Hepatocyte (in vitro differentiated cells): Measurements from ENCODE around the gene KCNJ2.

ENCODE experiments used
- EZH2 ChIP-seq: fragments of 200-600 bp; sonication (generic); IDR thresholded peaks from 2 replicates; pipeline ENCODE4 v1.6.1; 2016; ENCODE audit warnings: antibody characterized with exemption, mild to moderate bottlenecking, borderline replicate concordance
- EZH2phosphoT487 ChIP-seq: fragments of 200-600 bp; sonication (generic); IDR thresholded peaks from one replicate; pipeline ENCODE4 v1.6.1; 2018; ENCODE audit warnings: antibody characterized with exemption, mild to moderate bottlenecking, low read depth, moderate library complexity; ENCODE audit not compliant: unreplicated experiment, severe bottlenecking
- TF ChIP-seq, protein P1 (sequence below): fragments of 200-600 bp; sonication (generic); IDR thresholded peaks from 2 replicates; pipeline ENCODE4 v1.5.1; 2016; ENCODE audit warnings: antibody characterized with exemption, mild to moderate bottlenecking; ENCODE audit not compliant: poor library complexity

DNA sequence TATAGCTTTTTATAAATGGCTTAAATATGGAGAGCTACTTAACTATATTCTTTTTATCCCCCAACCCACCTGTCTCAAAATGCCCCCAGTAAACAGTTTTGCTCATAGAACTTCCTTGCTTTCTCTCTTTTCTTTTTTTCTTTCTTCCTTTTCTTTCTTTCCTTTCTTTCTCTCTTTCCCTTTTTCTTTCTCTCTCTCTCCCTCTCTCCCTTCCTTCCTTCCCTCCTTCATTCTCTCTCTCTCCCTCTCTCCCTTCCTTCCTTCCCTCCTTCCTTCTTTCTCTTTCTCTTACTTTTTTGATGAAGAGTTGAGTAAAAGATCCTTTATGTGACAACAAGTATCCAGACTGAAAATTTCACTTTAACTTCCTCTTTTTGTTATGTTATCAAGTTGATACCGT, 48.2 kb downstream of the KCNJ2 start:
- TF ChIP-seq, protein P1, sequence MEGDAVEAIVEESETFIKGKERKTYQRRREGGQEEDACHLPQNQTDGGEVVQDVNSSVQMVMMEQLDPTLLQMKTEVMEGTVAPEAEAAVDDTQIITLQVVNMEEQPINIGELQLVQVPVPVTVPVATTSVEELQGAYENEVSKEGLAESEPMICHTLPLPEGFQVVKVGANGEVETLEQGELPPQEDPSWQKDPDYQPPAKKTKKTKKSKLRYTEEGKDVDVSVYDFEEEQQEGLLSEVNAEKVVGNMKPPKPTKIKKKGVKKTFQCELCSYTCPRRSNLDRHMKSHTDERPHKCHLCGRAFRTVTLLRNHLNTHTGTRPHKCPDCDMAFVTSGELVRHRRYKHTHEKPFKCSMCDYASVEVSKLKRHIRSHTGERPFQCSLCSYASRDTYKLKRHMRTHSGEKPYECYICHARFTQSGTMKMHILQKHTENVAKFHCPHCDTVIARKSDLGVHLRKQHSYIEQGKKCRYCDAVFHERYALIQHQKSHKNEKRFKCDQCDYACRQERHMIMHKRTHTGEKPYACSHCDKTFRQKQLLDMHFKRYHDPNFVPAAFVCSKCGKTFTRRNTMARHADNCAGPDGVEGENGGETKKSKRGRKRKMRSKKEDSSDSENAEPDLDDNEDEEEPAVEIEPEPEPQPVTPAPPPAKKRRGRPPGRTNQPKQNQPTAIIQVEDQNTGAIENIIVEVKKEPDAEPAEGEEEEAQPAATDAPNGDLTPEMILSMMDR, result no peak
- TF ChIP-seq EZH2, result no peak
- TF ChIP-seq EZH2phosphoT487, result no peak
